ENCODE results near the gene OSTN. TPM values are rescaled to one million over a fixed set of nuclear protein-coding genes. Genes with fewer than 3 reads are reported as not detected.

Gene OSTN
- total and polyA plus RNA-seq, 2 of the 13 experiments (the other 11 are each of a cell fraction or from before 2014, with no cell fraction given), result not detected

- TF ChIP-seq ZBTB39 (CRISPR knock-in tag; IDR thresholded peaks at IDR 0.05) (no peak), FUBP1 (CRISPR knock-in tag; IDR thresholded peaks at IDR 0.05; ENCODE audit: borderline replicate concordance) (no peak), IRF1 (CRISPR knock-in tag; IDR thresholded peaks at IDR 0.05; ENCODE audit: low read depth) (no peak), ZBTB14 (CRISPR knock-in tag; IDR thresholded peaks at IDR 0.05) (no peak), ZNF674 (CRISPR knock-in tag; IDR thresholded peaks at IDR 0.05; ENCODE audit: low read depth) (no peak)
Observed at GRCh38 chr3:191298846-191299245, 99.8 kb downstream of the OSTN start (continued).

GRCh38 chr3:191300422-191300821 is 101.4 kb downstream of the OSTN start:
- intact Hi-C loops (cut with micrococcal nuclease; ENCODE audit: unreplicated experiment), result no loop called here
- H2AFZ ChIP-seq (ENCODE audit: low read length), result no peak overlapping the region
- H3K9me3 ChIP-seq (ENCODE audit: low read length), result no peaks in the 10 kb centered on the region
- H3K4me2 ChIP-seq (ENCODE audit: low read depth, low read length), result no peak overlapping the region
- in situ Hi-C loops (cut with HindIII; ENCODE audit: extremely low pct_ligation_motif_present, low pct_unique_long_range_greater_than_20kb), result no loop called here
- H3K4me3 ChIP-seq (replicated peaks in 1 of 3; ENCODE audit: insufficient read depth in 1 of 3, low read depth in 2 of 3, low read length in 3 of 3), result no peak overlapping the region
- FAIRE-seq (no peak), ATAC-seq (no peak), DNase-seq (ENCODE audit: low spot score) (no peak)
- H3K9ac ChIP-seq (ENCODE audit: insufficient read depth, low read depth, low read length), result no peak overlapping the region
- no peak overlapping the region for H3K27ac ChIP-seq (ENCODE audit: extremely low read length, insufficient read depth, low read length)
- BruUV-seq (replicated peaks), result no TSS peak
- H4K20me1 ChIP-seq (ENCODE audit: insufficient read depth, low read length), result no peaks in the 10 kb centered on the region
- H3K36me3 ChIP-seq (replicated peaks in 1 of 2; ENCODE audit: control insufficient read depth in 1 of 2, insufficient read depth in 2 of 2, low read length in 2 of 2), result no peaks in the 10 kb centered on the region
- no peaks in the 10 kb centered on the region; a peak in 1 of 5 replicates for H3K27me3 ChIP-seq (ENCODE audit: control insufficient read depth in 1 of 2, insufficient read depth in 2 of 2, low read length in 2 of 2)
- ChIA-PET CTCF (ENCODE audit: low intra/inter-chr PET ratio, low total read pairs) (no interaction called here), POLR2A (no interaction called here)
- 0% methylated on average over 1 of the region's 1 CpG for WGBS (ENCODE audit: low lambda C conversion rate)
- H3K4me1 ChIP-seq (ENCODE audit: insufficient read depth, low read length), result no peaks in the 10 kb centered on the region
- no peaks in the 10 kb centered on the region for H3K79me2 ChIP-seq (ENCODE audit: insufficient read depth, low read length)
- TF ChIP-seq TARDBP (CRISPR knock-in tag; IDR thresholded peaks at IDR 0.05) (no peak), DMAP1 (CRISPR knock-in tag; IDR thresholded peaks at IDR 0.05) (no peak), ATF7-NPFF (CRISPR knock-in tag; IDR thresholded peaks at IDR 0.05; ENCODE audit: low read depth) (no peak), ZNF30 (CRISPR knock-in tag; IDR thresholded peaks at IDR 0.05) (no peak), ARID4A (CRISPR knock-in tag; IDR thresholded peaks at IDR 0.05; ENCODE audit: borderline replicate concordance) (no peak), FOXM1 (CRISPR knock-in tag; IDR thresholded peaks at IDR 0.05) (no peak), MAZ (IDR thresholded peaks at IDR 0.05; ENCODE audit: borderline replicate concordance, low read depth, low read length) (no peak), MAZ (CRISPR knock-in tag; IDR thresholded peaks at IDR 0.05; ENCODE audit: low read depth) (no peak)

Data from HepG2 (cell line).